Measurements from ENCODE around the gene NUDT8. TPM values are rescaled to one million over a fixed set of nuclear protein-coding genes. Genes with fewer than 3 reads are reported as not detected.

Gene NUDT8
- total and polyA plus RNA-seq, 2 of the 8 experiments (the other 6 are each of a cell fraction or from before 2014, with no cell fraction given) = 7.2 to 8.3 TPM

DNA sequence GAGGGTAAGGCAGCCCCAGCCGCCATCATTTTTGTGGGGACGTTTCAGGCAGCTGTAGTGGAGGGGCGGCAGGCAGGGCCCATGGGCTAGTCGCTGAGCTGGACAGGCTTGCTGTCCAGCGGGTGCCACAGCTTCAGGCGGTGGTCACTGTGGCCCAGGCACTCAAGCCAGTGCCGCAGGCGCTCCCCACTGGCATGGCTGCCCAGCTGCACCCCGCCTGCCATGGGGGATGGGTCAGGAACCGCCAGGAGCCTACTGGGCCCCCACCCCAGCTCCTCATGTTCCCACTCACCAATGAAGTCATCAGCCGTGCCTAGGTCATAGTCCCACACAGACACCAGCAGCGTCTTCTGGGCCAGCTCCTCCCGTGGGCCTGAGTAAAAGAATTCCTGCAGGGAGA, 17.0 kb downstream of the NUDT8 start (continued):
- TF ChIP-seq FOSL1 (IDR thresholded peaks at IDR 0.05; ENCODE audit: insufficient read depth, low read depth, low read length) (no peak), RBBP5 (IDR thresholded peaks at IDR 0.05; ENCODE audit: borderline replicate concordance, low read depth, low read length) (no peak), ZNF274 (IDR thresholded peaks at IDR 0.05; ENCODE audit: borderline replicate concordance, extremely low read depth, low read length) (no peak), TEAD4 (IDR thresholded peaks at IDR 0.05; ENCODE audit: low read depth, low read length) (no peak), EGR1 (IDR thresholded peaks at IDR 0.05; ENCODE audit: borderline replicate concordance, low read depth, low read length) (no peak)
- TF ChIP-seq, protein P1, sequence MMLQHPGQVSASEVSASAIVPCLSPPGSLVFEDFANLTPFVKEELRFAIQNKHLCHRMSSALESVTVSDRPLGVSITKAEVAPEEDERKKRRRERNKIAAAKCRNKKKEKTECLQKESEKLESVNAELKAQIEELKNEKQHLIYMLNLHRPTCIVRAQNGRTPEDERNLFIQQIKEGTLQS (IDR thresholded peaks at IDR 0.05; ENCODE audit: insufficient read depth, low read depth, low read length) = no peak
